ENCODE measurements around the gene P2RX6. TPM values are rescaled to one million over a fixed set of nuclear protein-coding genes. Genes with fewer than 3 reads are reported as not detected.
A peak's percentile ranks its signal among the peaks of the same experiment; 100 is the strongest.

P2RX6 gene
- total and polyA plus RNA-seq, 9 of the 15 experiments (the other 6 are each of a cell fraction or from before 2014, with no cell fraction given) = 0.01 to 3.9 (median 1.5) TPM; not detected in 1

DNA sequence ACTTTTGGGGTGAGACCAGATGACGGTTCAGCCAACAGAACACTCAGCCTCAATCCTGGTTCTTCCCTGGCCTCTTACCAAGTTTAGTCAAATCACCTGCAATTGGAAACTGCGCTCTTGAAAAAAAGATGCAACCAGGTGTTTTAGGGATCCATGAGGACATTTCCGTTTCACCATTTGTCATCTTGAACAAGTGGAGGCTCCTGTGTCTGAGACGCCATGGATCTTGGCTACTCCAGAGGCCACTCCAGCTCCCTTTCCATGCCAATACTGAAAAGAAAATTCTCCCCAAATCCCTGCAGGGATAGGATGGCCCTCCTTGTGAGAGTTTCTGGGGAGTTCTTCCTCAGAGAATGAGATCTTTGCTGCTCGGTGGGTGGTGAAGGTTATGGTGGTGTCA is 58.5 kb downstream of the P2RX6 start (continued):
- TF ChIP-seq CTCF (IDR thresholded peaks at IDR 0.05 in 2 of 3, conservative IDR thresholded peaks at IDR 0.05 in 1 of 3; ENCODE audit: insufficient read depth in 2 of 3, low read depth in 1 of 3, low read length in 3 of 3) (0 out of 6 replicates have a peak, but pooled peaks of 1 of the 3 experiments have one; percentile 3), CHD4 (IDR thresholded peaks at IDR 0.05; ENCODE audit: insufficient read depth, insufficient replicate concordance, low read depth, low read length, poor library complexity, severe bottlenecking) (peak; percentile 68), CUX1 (CRISPR knock-in tag; IDR thresholded peaks at IDR 0.05) (no peak), SFPQ (IDR thresholded peaks at IDR 0.05; ENCODE audit: low read depth, low read length) (no peak), ATF2 (CRISPR knock-in tag; IDR thresholded peaks at IDR 0.05) (0 out of 2 replicates have a peak, but pooled peaks have one; percentile 6), ZNF24 (IDR thresholded peaks at IDR 0.05) (no peak)
- TF ChIP-seq, protein P1, sequence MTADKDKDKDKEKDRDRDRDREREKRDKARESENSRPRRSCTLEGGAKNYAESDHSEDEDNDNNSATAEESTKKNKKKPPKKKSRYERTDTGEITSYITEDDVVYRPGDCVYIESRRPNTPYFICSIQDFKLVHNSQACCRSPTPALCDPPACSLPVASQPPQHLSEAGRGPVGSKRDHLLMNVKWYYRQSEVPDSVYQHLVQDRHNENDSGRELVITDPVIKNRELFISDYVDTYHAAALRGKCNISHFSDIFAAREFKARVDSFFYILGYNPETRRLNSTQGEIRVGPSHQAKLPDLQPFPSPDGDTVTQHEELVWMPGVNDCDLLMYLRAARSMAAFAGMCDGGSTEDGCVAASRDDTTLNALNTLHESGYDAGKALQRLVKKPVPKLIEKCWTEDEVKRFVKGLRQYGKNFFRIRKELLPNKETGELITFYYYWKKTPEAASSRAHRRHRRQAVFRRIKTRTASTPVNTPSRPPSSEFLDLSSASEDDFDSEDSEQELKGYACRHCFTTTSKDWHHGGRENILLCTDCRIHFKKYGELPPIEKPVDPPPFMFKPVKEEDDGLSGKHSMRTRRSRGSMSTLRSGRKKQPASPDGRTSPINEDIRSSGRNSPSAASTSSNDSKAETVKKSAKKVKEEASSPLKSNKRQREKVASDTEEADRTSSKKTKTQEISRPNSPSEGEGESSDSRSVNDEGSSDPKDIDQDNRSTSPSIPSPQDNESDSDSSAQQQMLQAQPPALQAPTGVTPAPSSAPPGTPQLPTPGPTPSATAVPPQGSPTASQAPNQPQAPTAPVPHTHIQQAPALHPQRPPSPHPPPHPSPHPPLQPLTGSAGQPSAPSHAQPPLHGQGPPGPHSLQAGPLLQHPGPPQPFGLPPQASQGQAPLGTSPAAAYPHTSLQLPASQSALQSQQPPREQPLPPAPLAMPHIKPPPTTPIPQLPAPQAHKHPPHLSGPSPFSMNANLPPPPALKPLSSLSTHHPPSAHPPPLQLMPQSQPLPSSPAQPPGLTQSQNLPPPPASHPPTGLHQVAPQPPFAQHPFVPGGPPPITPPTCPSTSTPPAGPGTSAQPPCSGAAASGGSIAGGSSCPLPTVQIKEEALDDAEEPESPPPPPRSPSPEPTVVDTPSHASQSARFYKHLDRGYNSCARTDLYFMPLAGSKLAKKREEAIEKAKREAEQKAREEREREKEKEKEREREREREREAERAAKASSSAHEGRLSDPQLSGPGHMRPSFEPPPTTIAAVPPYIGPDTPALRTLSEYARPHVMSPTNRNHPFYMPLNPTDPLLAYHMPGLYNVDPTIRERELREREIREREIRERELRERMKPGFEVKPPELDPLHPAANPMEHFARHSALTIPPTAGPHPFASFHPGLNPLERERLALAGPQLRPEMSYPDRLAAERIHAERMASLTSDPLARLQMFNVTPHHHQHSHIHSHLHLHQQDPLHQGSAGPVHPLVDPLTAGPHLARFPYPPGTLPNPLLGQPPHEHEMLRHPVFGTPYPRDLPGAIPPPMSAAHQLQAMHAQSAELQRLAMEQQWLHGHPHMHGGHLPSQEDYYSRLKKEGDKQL (CRISPR knock-in tag; IDR thresholded peaks at IDR 0.05; ENCODE audit: borderline replicate concordance) = no peak

All from K562 (cell line).